Omental fat pad (tissue), 4 donors: ENCODE results near the gene TMOD2. TPM values are rescaled to one million over a fixed set of nuclear protein-coding genes. Genes with fewer than 3 reads are reported as not detected.
A peak's percentile ranks its signal among the peaks of the same experiment; 100 is the strongest.

Experiments used
- ATAC-seq: fragments of 150-250 bp; one replicate; pipeline ENCODE4 v1.9.1; 2016; ENCODE audit warnings: mild to moderate bottlenecking, moderate library complexity; ENCODE audit not compliant: low FRiP score
- DNase-seq: peaks from one replicate; pipeline ENCODE4 v3.0.0-alpha.2; 2019; ENCODE audit warnings: low spot score
- total RNA-seq, 4 donors: library from RNA; depleted of rRNA; stranded (reverse); fragments of >200 nt; gene quantifications; one replicate each; pipeline ENCODE4 v1.1.0, GENCODE V29; 2016
- TF ChIP-seq, protein P1 (sequence below), 3 donors: fragments of 450-650 bp; IDR thresholded peaks; one replicate each; pipeline ENCODE4 v1.5.1; 2016 to 2017; ENCODE audit warnings: antibody characterized with exemption in 3 of 3, mild to moderate bottlenecking in 3 of 3, moderate library complexity in 2 of 3

The TMOD2 gene
- total RNA-seq, 4 donors from 2014 or later, result 6.5 to 28.5 (median 12.4) TPM

DNA sequence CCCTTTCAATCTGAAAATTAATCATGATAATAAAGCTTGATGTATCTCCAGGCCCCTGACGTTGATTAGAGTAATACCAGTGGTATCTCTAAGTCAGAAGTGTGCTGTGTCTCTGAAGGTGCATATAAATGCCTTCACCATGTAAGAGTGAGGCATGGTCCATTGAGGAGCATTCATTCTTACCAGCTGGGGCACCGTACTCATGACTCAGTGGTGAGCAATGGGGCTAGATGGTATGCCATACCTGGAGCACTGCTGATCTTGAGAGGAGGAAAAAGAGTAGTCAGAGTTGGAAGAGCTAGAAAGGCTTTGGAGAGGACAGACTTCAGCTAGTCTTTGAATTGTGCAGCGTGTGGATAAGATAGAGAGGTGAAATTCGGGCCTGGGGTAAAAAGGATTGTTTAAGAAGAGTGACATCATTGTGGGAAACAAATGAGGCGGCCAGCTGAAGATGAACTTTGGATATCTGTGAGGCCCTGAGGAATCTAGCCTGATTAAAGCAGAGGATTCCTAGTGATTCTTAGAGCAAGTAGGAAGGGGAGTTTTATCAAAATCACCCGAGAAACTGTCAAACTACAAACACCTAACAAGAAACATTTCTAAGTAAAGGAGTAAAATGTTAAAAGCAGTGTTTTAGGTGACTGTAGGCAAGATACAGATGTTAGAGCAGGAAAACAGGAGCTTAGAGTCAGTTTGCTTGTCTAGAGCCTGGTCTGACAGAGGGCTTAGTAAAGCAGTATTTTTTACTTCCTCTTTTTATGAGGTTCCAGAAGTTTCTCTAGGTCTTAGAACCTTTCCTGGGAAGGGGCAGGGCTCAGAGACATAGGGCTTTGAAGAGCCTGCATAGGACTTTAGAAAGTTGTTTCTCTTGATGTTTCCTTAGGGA is 91.7 kb downstream of the TMOD2 start:
- TF ChIP-seq, protein P1, sequence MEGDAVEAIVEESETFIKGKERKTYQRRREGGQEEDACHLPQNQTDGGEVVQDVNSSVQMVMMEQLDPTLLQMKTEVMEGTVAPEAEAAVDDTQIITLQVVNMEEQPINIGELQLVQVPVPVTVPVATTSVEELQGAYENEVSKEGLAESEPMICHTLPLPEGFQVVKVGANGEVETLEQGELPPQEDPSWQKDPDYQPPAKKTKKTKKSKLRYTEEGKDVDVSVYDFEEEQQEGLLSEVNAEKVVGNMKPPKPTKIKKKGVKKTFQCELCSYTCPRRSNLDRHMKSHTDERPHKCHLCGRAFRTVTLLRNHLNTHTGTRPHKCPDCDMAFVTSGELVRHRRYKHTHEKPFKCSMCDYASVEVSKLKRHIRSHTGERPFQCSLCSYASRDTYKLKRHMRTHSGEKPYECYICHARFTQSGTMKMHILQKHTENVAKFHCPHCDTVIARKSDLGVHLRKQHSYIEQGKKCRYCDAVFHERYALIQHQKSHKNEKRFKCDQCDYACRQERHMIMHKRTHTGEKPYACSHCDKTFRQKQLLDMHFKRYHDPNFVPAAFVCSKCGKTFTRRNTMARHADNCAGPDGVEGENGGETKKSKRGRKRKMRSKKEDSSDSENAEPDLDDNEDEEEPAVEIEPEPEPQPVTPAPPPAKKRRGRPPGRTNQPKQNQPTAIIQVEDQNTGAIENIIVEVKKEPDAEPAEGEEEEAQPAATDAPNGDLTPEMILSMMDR (IDR thresholded peaks at IDR 0.05), result no peak
- ATAC-seq (peak; percentile 62), DNase-seq (no peak)

DNA sequence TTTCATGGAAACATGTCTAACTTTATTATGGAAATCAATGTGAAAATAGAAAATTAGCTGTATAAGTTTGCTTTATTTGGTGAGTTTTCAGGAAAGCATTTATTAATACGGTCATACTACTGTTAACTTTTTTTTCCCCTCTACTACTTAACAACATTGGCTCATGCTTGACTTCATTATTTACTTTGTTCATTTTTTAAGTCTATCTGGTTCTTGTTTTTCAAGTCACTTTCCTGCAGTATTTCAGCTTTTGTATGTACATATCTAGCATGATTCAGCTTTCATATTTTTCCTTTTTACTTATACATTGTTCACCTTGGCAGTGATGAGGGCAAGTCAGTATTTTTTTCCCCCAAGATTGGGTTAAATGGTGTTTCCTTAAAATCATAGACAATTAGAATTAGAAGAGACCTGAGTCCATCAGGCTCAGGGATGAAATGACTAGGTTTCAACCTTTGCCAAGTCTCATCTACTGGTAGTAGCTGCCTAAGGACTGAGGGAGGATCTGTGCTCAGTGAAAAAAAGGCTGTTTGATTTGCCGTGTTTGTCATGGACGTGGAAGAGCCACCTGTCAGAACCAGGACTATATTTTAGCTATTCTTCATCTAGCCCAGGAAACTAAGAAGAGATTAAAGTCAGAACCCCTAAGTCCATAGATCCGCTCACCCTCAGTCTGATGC is 93.5 kb downstream of the TMOD2 start:
- ATAC-seq, result no peak
- TF ChIP-seq, protein P1 (IDR thresholded peaks at IDR 0.05), result no peak

DNA sequence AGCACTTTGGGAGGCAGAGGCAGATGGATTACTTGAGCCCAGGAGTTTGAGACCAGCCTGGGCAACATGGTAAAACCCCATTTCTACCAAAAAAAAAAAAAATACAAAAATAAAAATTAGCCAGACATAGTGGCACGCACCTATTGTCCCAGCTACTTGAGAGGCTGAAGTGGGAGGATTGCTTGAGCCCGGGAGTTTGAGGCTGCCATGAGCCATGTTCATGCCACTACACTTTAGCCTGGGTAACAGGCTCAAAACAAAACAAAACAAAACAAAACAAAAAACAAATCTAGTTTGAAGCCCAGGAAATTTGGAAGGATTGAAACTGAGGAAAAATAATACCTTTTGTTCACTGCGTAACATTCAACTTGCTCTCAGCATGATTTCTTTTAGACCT is 94.7 kb downstream of the TMOD2 start:
- DNase-seq, result no peak
- peak; percentile 3 for ATAC-seq
- TF ChIP-seq, protein P1 (IDR thresholded peaks at IDR 0.05), result no peak

More for the DNA sequence above, 93.5 kb downstream of the TMOD2 start:
- DNase-seq, result no peak

DNA sequence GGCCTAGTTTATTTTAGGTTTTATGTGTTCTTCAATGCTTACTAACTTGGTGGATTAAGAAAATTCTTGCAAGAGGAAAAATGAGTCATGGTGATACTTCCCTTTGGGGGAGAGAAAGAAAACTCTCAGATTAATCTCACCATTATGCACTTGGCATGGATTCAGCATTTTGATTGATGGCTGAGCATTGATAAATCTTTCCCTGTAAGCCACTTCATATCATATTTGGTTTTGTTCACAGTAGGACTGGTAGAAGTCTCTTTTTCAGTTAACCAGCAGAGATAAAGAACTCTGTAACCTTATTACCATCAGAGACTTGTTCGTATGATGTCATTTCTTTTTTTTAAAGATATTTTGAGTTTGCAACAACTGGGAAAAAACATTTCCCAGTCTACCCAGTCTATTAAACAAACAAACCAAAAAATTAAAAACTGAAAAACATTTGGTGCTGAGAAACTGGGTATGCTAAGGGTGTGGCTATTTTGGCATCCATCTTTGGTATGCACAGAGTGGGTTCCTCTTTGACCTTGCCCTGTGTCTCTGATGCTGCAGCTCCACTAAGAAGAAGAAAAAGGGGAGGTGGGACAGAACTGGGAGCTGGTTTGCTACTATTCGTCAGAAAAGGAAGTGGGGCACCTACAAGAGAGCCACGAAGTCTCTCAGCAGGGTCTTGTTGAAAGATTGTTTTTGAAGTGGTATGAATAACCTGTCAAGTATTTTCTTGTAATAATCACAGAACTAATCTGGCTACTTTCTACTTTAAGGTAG is 95.2 kb downstream of the TMOD2 start:
- TF ChIP-seq, protein P1 (IDR thresholded peaks at IDR 0.05), result no peak
- DNase-seq (no peak), ATAC-seq (peak; percentile 80)

DNA sequence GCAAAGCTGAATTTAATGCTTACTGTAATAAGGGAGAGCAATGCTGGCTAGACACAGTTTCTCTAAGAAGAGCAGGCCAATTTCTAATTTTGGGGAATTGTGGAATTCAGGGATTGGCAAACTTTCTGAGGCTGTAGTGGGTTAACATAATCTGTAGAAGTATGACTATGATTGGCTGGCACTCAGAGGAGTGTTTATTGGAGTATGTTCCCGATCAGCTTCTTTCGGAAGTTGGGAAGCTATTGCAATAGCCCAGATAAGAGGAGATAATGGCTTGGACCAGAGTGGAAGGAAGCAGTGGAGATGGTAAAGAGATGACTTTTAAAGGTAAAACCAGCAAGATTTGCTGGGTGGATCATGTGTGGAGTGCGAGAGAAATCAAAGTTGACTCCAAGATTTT is 97.4 kb downstream of the TMOD2 start:
- ATAC-seq, result no peak

DNA sequence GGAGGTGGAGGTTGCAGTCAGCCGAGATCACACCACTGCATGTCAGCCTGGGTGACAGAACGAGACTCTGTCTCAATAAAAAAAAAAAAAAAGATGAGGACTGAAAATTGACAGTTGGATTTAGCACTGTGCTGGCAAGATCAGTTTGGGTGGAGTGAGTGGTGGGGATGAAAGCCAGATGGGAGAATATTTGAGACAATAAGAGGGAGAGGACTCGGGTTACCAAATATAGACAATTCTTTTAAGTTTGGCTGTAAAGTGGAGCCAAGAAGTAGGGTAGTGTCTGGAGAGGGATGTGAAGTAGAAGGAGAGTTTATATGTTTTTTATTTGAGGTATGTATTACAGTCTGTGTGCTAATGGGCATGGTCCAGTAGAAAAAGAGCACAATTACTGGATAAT is 98.5 kb downstream of the TMOD2 start:
- no peak for ATAC-seq
- DNase-seq, result no peak
- TF ChIP-seq, protein P1 (IDR thresholded peaks at IDR 0.05), result no peak

More for the DNA sequence above, 97.4 kb downstream of the TMOD2 start:
- TF ChIP-seq, protein P1 (IDR thresholded peaks at IDR 0.05), result no peak
- no peak for DNase-seq
